Stimulated activated memory B cell treated with anti-CD40 and anti-IgM and Interleukin-4, amounts not matched to agents 10 μg/mL and 1 μg/mL and 100 μg/mL, for 72 hours (primary cell): ENCODE measurements around the gene FKBP4.
A peak's percentile ranks its signal among the peaks of the same experiment; 100 is the strongest.

ENCODE experiments used
- ATAC-seq: fragments of 150-1000 bp; cut with Tn5 transposase; 2 replicates; pipeline ENCODE4 v1.10.0; 2021
- H3K27ac Mint-ChIP-seq: one replicate; pipeline ENCODE4 v1.8.0; 2022; ENCODE audit warnings: mild to moderate bottlenecking, mixed read lengths
- H3K27me3 Mint-ChIP-seq: one replicate; pipeline ENCODE4 v1.8.0; 2022; ENCODE audit warnings: mixed read lengths
- H3K36me3 Mint-ChIP-seq: one replicate; pipeline ENCODE4 v1.8.0; 2022; ENCODE audit warnings: mixed read lengths
- H3K4me1 Mint-ChIP-seq: one replicate; pipeline ENCODE4 v1.8.0; 2022; ENCODE audit warnings: mixed read lengths
- H3K4me3 Mint-ChIP-seq: one replicate; pipeline ENCODE4 v1.8.0; 2022; ENCODE audit warnings: mild to moderate bottlenecking, moderate library complexity, mixed read lengths
- H3K9me3 Mint-ChIP-seq: one replicate; pipeline ENCODE4 v1.8.0; 2022; ENCODE audit warnings: mixed read lengths

FKBP4 gene

GRCh38 chr12:2823483-2823882, 28.7 kb downstream of the FKBP4 start:
- no peak for ATAC-seq
- no peak overlapping the region for H3K27ac Mint-ChIP-seq
- H3K36me3 Mint-ChIP-seq, result peaks cover 83% of the 10 kb centered on the region
- no peaks in the 10 kb centered on the region for H3K27me3 Mint-ChIP-seq
- H3K4me1 Mint-ChIP-seq, result no peaks in the 10 kb centered on the region
- no peak overlapping the region for H3K4me3 Mint-ChIP-seq
- no peaks in the 10 kb centered on the region for H3K9me3 Mint-ChIP-seq

GRCh38 chr12:2824541-2824940, 29.8 kb downstream of the FKBP4 start:
- no peak for ATAC-seq
- Mint-ChIP-seq H3K9me3 (no peaks in the 10 kb centered on the region), H3K27ac (no peak overlapping the region), H3K27me3 (no peaks in the 10 kb centered on the region), H3K4me1 (no peaks in the 10 kb centered on the region), H3K4me3 (no peak overlapping the region), H3K36me3 (peaks cover 91% of the 10 kb centered on the region)

GRCh38 chr12:2825132-2825531, 30.4 kb downstream of the FKBP4 start:
- no peak overlapping the region for H3K27ac Mint-ChIP-seq

GRCh38 chr12:2826036-2826435, 31.3 kb downstream of the FKBP4 start:
- H3K36me3 Mint-ChIP-seq, result peaks cover 85% of the 10 kb centered on the region
- no peaks in the 10 kb centered on the region for H3K27me3 Mint-ChIP-seq
- no peak overlapping the region for H3K27ac Mint-ChIP-seq
- no peaks in the 10 kb centered on the region for H3K4me1 Mint-ChIP-seq
- ATAC-seq, result no peak
- H3K4me3 Mint-ChIP-seq, result no peak overlapping the region
- no peaks in the 10 kb centered on the region for H3K9me3 Mint-ChIP-seq

More at GRCh38 chr12:2825132-2825531, 30.4 kb downstream of the FKBP4 start:
- Mint-ChIP-seq H3K36me3 (peaks cover 87% of the 10 kb centered on the region), H3K4me1 (no peaks in the 10 kb centered on the region), H3K27me3 (no peaks in the 10 kb centered on the region), H3K9me3 (no peaks in the 10 kb centered on the region), H3K4me3 (no peak overlapping the region)
- ATAC-seq, result no peak

GRCh38 chr12:2826721-2827515, 32.1 kb downstream of the FKBP4 start:
- H3K36me3 Mint-ChIP-seq, result peaks cover 83% of the 10 kb centered on the region
- no peaks in the 10 kb centered on the region for H3K4me1 Mint-ChIP-seq
- H3K4me3 Mint-ChIP-seq, result no peak overlapping the region
- no peak overlapping the region for H3K27ac Mint-ChIP-seq
- no peaks in the 10 kb centered on the region for H3K9me3 Mint-ChIP-seq
- no peaks in the 10 kb centered on the region for H3K27me3 Mint-ChIP-seq
- no peak for ATAC-seq

GRCh38 chr12:2829275-2829674, 34.5 kb downstream of the FKBP4 start:
- Mint-ChIP-seq H3K9me3 (no peaks in the 10 kb centered on the region), H3K4me1 (no peaks in the 10 kb centered on the region), H3K27me3 (no peaks in the 10 kb centered on the region), H3K36me3 (peaks cover 71% of the 10 kb centered on the region), H3K4me3 (no peak overlapping the region), H3K27ac (no peak overlapping the region)
- no peak for ATAC-seq

- no peak overlapping the region for H3K4me3 Mint-ChIP-seq
- ATAC-seq, result no peak
- no peaks in the 10 kb centered on the region for H3K4me1 Mint-ChIP-seq
- no peaks in the 10 kb centered on the region for H3K9me3 Mint-ChIP-seq
- H3K27ac Mint-ChIP-seq, result no peak overlapping the region
- H3K36me3 Mint-ChIP-seq, result peaks cover 48% of the 10 kb centered on the region
- H3K27me3 Mint-ChIP-seq, result no peaks in the 10 kb centered on the region
These were observed 37.9 kb downstream of the FKBP4 start for GRCh38 chr12:2832550-2833127.

- Mint-ChIP-seq H3K4me3 (no peak overlapping the region), H3K27me3 (no peaks in the 10 kb centered on the region), H3K9me3 (no peaks in the 10 kb centered on the region), H3K36me3 (peaks cover 50% of the 10 kb centered on the region), H3K4me1 (no peaks in the 10 kb centered on the region), H3K27ac (no peak overlapping the region)
- no peak for ATAC-seq
These were observed 38.6 kb downstream of the FKBP4 start for GRCh38 chr12:2833327-2833726.

- H3K4me3 Mint-ChIP-seq, result no peak overlapping the region
- no peaks in the 10 kb centered on the region for H3K9me3 Mint-ChIP-seq
- peaks cover 50% of the 10 kb centered on the region for H3K36me3 Mint-ChIP-seq
- H3K27me3 Mint-ChIP-seq, result no peaks in the 10 kb centered on the region
- ATAC-seq, result no peak
- H3K4me1 Mint-ChIP-seq, result no peaks in the 10 kb centered on the region
- no peak overlapping the region for H3K27ac Mint-ChIP-seq
These were observed 39.0 kb downstream of the FKBP4 start for GRCh38 chr12:2833810-2834209.

- H3K27me3 Mint-ChIP-seq, result no peaks in the 10 kb centered on the region
- peak within 1 kb of the TSS; percentile 34 for H3K27ac Mint-ChIP-seq
- H3K4me1 Mint-ChIP-seq, result no peaks in the 10 kb centered on the region
- H3K9me3 Mint-ChIP-seq, result no peaks in the 10 kb centered on the region
- no peak for ATAC-seq
- H3K4me3 Mint-ChIP-seq, result no peak within 1 kb of the TSS
- peaks cover 52% of the 10 kb centered on the region for H3K36me3 Mint-ChIP-seq
These were observed 40.1 kb downstream of the FKBP4 start, which contains the start of gene NRIP2 for GRCh38 chr12:2834581-2835491. TSS of gene NRIP2 (minus strand) at chr12:2835035. CDS start at chr12:2834983, 52 bp downstream.

- peak overlapping the region; percentile 34 for H3K27ac Mint-ChIP-seq
- H3K9me3 Mint-ChIP-seq, result no peaks in the 10 kb centered on the region
These were observed 41.1 kb downstream of the FKBP4 start for GRCh38 chr12:2835691-2836403.

GRCh38 chr12:2836574-2836973, 41.8 kb downstream of the FKBP4 start:
- Mint-ChIP-seq H3K9me3 (no peaks in the 10 kb centered on the region), H3K36me3 (peaks cover 52% of the 10 kb centered on the region), H3K27me3 (no peaks in the 10 kb centered on the region), H3K4me1 (no peaks in the 10 kb centered on the region), H3K4me3 (no peak overlapping the region), H3K27ac (no peak overlapping the region)
- no peak for ATAC-seq

More at GRCh38 chr12:2835691-2836403, 41.1 kb downstream of the FKBP4 start:
- H3K36me3 Mint-ChIP-seq, result peaks cover 51% of the 10 kb centered on the region
- H3K27me3 Mint-ChIP-seq, result no peaks in the 10 kb centered on the region
- H3K4me3 Mint-ChIP-seq, result no peak overlapping the region
- no peak for ATAC-seq
- no peaks in the 10 kb centered on the region for H3K4me1 Mint-ChIP-seq

GRCh38 chr12:2841056-2841650, 46.4 kb downstream of the FKBP4 start:
- ATAC-seq, result no peak
- no peaks in the 10 kb centered on the region for H3K9me3 Mint-ChIP-seq
- H3K27me3 Mint-ChIP-seq, result no peaks in the 10 kb centered on the region
- H3K36me3 Mint-ChIP-seq, result peaks cover 59% of the 10 kb centered on the region
- no peak overlapping the region for H3K27ac Mint-ChIP-seq
- no peaks in the 10 kb centered on the region for H3K4me1 Mint-ChIP-seq
- no peak overlapping the region for H3K4me3 Mint-ChIP-seq

- Mint-ChIP-seq H3K27ac (no peak overlapping the region), H3K36me3 (peaks cover 63% of the 10 kb centered on the region), H3K27me3 (no peaks in the 10 kb centered on the region), H3K4me3 (no peak overlapping the region), H3K4me1 (no peaks in the 10 kb centered on the region), H3K9me3 (no peaks in the 10 kb centered on the region)
- no peak for ATAC-seq
These were observed 48.2 kb downstream of the FKBP4 start for GRCh38 chr12:2842948-2843347.
